K562 (cell line): Measurements from ENCODE around the gene TMEM19. TPM values are rescaled to one million over a fixed set of nuclear protein-coding genes. Genes with fewer than 3 reads are reported as not detected.

Experiments used
- ATAC-seq: fragments of 200-7000 bp; cut with Tn5 transposase; 3 replicates; pipeline ENCODE4 v1.9.1; 2020; ENCODE audit warnings: moderate library complexity
- BruUV-seq: library from RNA; stranded (reverse); fragments of 400-500 nt; replicated peaks from 2 replicates; lab custom pipeline; 2021; lab: Mats Ljungman, UMichigan
- CTCF ChIA-PET: fragments of 300-600 bp; formaldehyde crosslinking; extraction: SDS; loops from one replicate; lab custom pipeline; 2021; ENCODE audit warnings: low intra/inter-chr PET ratio; lab: Yijun Ruan, JAX
- POLR2A ChIA-PET: fragments of 300-600, 350-650 bp; sonication (Branson Sonifier 250); formaldehyde crosslinking; extraction: SDS; loops from one replicate; lab custom pipeline; 2021; ENCODE audit warnings: antibody characterized with exemption, inconsistent platforms; lab: Yijun Ruan, JAX
- DNase-seq, 4 experiments: peaks; one replicate each; pipeline versions ENCODE4 v3.0.0 to v3.0.0-alpha.2; 2011 to 2018; ENCODE audit warnings: low spot score in 3 of 4, mixed read lengths in 3 of 4; ENCODE audit errors: extremely low read depth in 1 of 4
- FAIRE-seq: peaks from 2 replicates; lab custom pipeline; 2011; peaks lifted over from hg19 to GRCh38; lab: Jason Lieb, UNC
- H2AFZ ChIP-seq: 2 replicates; pipeline ENCODE4 v1.6.0; 2011; ENCODE audit warnings: low read depth, low read length, control low read depth, inconsistent platforms
- H3K27ac ChIP-seq: fragments of 200-600 bp; 3 replicates; pipeline ENCODE4 v1.8.0; 2011; ENCODE audit warnings: low read depth, mild to moderate bottlenecking, control low read depth, inconsistent platforms, low read length, moderate library complexity, mixed read lengths; ENCODE audit errors: extremely low read depth
- H3K27me3 ChIP-seq, 2 experiments: fragments of 300-600 bp in 1 of 2; 2 replicates in 1 of 2; 3 replicates in 1 of 2; pipeline versions ENCODE4 v1.6.0 to v1.8.0; 2011; ENCODE audit warnings: inconsistent platforms in 2 of 2, low read length in 2 of 2, mild to moderate bottlenecking in 1 of 2, mixed read lengths in 1 of 2, moderate library complexity in 1 of 2; ENCODE audit not compliant: control insufficient read depth in 2 of 2, insufficient read depth in 2 of 2
- H3K36me3 ChIP-seq: fragments of 300-600 bp; 3 replicates; pipeline ENCODE4 v1.8.0; 2011; ENCODE audit warnings: mild to moderate bottlenecking, low read length, inconsistent platforms; ENCODE audit not compliant: control insufficient read depth, insufficient read depth
- H3K4me1 ChIP-seq, 2 experiments: fragments of 200-600 bp in 1 of 2; replicated peaks in 1 of 2; 2 replicates in 1 of 2; 3 replicates in 1 of 2; pipeline versions ENCODE4 v1.5.1 to v1.8.0; 2011; ENCODE audit warnings: inconsistent platforms in 2 of 2, low read length in 2 of 2, mild to moderate bottlenecking in 1 of 2, mixed read lengths in 1 of 2, moderate library complexity in 1 of 2; ENCODE audit not compliant: control insufficient read depth in 2 of 2, insufficient read depth in 2 of 2
- H3K4me2 ChIP-seq: 2 replicates; pipeline ENCODE4 v1.6.1; 2011; ENCODE audit warnings: low read length, control low read depth, inconsistent platforms, mixed read lengths; ENCODE audit not compliant: insufficient read depth
- H3K4me3 ChIP-seq: fragments of 200-600 bp; sonication (generic), shearing (Covaris generic); 2 replicates; pipeline ENCODE4 v1.5.1; 2016; ENCODE audit warnings: control low read depth, inconsistent platforms
- H3K79me2 ChIP-seq: fragments of 200-600 bp; 3 replicates; pipeline ENCODE4 v1.8.0; 2011; ENCODE audit warnings: low read length, inconsistent platforms; ENCODE audit not compliant: control insufficient read depth, insufficient read depth
- H3K9ac ChIP-seq, 2 experiments: 2 replicates each; pipeline versions ENCODE4 v1.6.0 to v1.6.1; 2011; ENCODE audit warnings: low read depth in 2 of 2, low read length in 2 of 2, control low read depth in 1 of 2, inconsistent platforms in 1 of 2, mild to moderate bottlenecking in 1 of 2, mixed read lengths in 1 of 2; ENCODE audit not compliant: insufficient read depth in 1 of 2
- H3K9me1 ChIP-seq: one replicate; pipeline ENCODE4 v1.6.0; 2011; ENCODE audit warnings: inconsistent platforms, mild to moderate bottlenecking, low read length, moderate library complexity; ENCODE audit not compliant: control insufficient read depth, insufficient read depth
- H3K9me3 ChIP-seq: replicated peaks from 2 replicates; pipeline ENCODE4 v1.5.1; 2011; ENCODE audit warnings: low read depth, low read length, inconsistent platforms; ENCODE audit not compliant: control insufficient read depth, insufficient read depth
- H4K20me1 ChIP-seq: replicated peaks from 2 replicates; pipeline ENCODE4 v1.6.1; 2011; ENCODE audit warnings: low read length, inconsistent platforms, mixed read lengths; ENCODE audit not compliant: control insufficient read depth, insufficient read depth
- ZNF830 ChIP-seq: fragments of 250-450 bp; sonication (Bioruptor Pico); IDR thresholded peaks from 2 replicates; pipeline ENCODE4 v1.5.0; 2021; ENCODE audit warnings: mild to moderate bottlenecking
- WGBS: fragments of 100-300 bp; shearing (Covaris generic); methylation state at CpG from one replicate; pipeline ENCODE4 v1.1.6; 2016; ENCODE audit warnings: low coverage, mixed read lengths; ENCODE audit not compliant: insufficient coverage; ENCODE audit errors: missing lambda C conversion rate; 5-methylcytosine and 5-hydroxymethylcytosine counted together
- in situ Hi-C: fragments of 300-500 bp; cut with MboI; formaldehyde crosslinking; loops from 4 replicates; pipeline ENCODE4 v1.15.0; 2018; ENCODE audit warnings: inconsistent platforms, mixed read lengths
- intact Hi-C: fragments of 100-400 bp; cut with micrococcal nuclease; formaldehyde crosslinking; loops from 2 replicates; pipeline ENCODE4 v1.14.2; 2022
- polyA plus RNA-seq, 8 experiments: library from polyadenylated mRNA; depleted of rRNA in 4 of 8; stranded (reverse) in 5 of 8; unstranded in 3 of 8; fragments of >200 nt; fragmentation: Nextera tagmentation in 2 of 8; fragmentation: Illumina TruSeq in 1 of 8; extraction: Ambion mirVana in 2 of 8; extraction: Trizol in 1 of 8; gene quantifications; 2 replicates each; pipeline versions ENCODE4 v1.2.1 to v1.2.3, GENCODE V29; 2011 to 2014; ENCODE audit warnings: inconsistent platforms in 1 of 8, missing spikeins in 1 of 8
- total RNA-seq, 7 experiments: library from RNA; depleted of rRNA in 6 of 7; stranded (reverse); fragments of >200 nt in 6 of 7; fragmentation: Illumina TruSeq in 2 of 7; extraction: Trizol in 2 of 7; gene quantifications; 2 replicates each; pipeline versions ENCODE4 v1.2.1 to v1.2.3, GENCODE V29; 2011 to 2021; ENCODE audit warnings: low replicate concordance in 1 of 7
- TF ChIP-seq, protein P1 (sequence below): sonication (generic); formaldehyde crosslinking; IDR thresholded peaks from 2 replicates; pipeline ENCODE4 v1.8.0; 2022; ENCODE audit warnings: mild to moderate bottlenecking, missing genetic modification reagents, borderline replicate concordance

TMEM19 gene
- total and polyA plus RNA-seq, 9 of the 15 experiments (the other 6 are each of a cell fraction or from before 2014, with no cell fraction given): 8.2 to 24.2 (median 17.2) TPM

DNA sequence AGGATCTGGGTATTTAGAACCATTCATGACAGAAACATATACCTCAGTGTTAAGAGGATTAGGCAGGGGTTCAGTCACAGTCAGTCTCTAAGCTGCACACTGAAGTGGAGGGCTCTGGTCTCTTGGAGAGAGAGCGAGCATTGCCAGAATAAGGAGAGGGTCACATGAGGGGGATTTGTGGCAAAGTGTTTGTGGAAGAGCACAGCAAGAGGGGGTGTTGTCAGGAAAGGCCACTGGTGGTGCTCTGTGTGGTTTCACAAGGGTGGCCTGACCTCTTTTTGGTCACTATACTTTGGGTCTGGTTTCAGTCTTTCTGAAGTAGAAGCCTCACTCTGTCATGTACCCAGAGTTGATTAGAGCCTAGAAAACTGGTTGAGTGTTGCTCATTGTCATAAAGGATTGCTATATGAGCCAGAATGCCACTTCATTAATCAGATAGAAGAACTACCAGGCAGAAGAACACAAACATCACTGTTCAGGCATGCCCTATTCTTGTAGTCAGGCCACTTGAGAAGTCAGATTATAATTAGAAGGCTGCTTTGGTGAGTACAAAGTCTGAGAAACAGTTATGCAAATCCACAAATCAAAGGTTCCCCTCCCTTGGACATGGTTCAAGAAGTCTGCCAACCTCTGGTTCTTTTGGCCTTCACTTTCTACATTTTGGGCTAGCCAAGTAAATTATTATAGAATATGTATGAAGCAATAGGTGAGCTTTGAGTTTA lies 8.4 kb downstream of the TMEM19 start:
- POLR2A ChIA-PET: interaction anchor here (2.0 to 2.7 kb wide), 2 partner anchors 8 to 13 kb away, joined by 6 to 10 read pairs; partner anchors contain the start of gene TMEM19
- H3K9me3 ChIP-seq: no peaks in the 10 kb centered on the region
- TF ChIP-seq, protein P1, sequence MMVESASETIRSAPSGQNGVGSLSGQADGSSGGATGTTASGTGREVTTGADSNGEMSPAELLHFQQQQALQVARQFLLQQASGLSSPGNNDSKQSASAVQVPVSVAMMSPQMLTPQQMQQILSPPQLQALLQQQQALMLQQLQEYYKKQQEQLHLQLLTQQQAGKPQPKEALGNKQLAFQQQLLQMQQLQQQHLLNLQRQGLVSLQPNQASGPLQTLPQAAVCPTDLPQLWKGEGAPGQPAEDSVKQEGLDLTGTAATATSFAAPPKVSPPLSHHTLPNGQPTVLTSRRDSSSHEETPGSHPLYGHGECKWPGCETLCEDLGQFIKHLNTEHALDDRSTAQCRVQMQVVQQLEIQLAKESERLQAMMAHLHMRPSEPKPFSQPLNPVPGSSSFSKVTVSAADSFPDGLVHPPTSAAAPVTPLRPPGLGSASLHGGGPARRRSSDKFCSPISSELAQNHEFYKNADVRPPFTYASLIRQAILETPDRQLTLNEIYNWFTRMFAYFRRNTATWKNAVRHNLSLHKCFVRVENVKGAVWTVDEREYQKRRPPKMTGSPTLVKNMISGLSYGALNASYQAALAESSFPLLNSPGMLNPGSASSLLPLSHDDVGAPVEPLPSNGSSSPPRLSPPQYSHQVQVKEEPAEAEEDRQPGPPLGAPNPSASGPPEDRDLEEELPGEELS: no peak
- TF ChIP-seq ZNF830: no peak
- TF ChIP-seq, all 486 proteins: peak for 0
- intact Hi-C loops: no loop called here
- BruUV-seq: no TSS peak
- H3K9ac ChIP-seq: no peak overlapping the region
- ATAC-seq (peak; percentile 49), DNase-seq (no peak), FAIRE-seq (no peak)
- H3K4me3 ChIP-seq: no peak overlapping the region
- CTCF ChIA-PET: no interaction called here
- peaks cover 18% of the 10 kb centered on the region; the same call in 2 of the 3 replicates for H3K36me3 ChIP-seq
- no peaks in the 10 kb centered on the region for H3K79me2 ChIP-seq
- H4K20me1 ChIP-seq: no peaks in the 10 kb centered on the region
- no peak overlapping the region for H2AFZ ChIP-seq
- in situ Hi-C loops: no loop called here
- H3K27ac ChIP-seq: no peak overlapping the region
- peaks cover 0 to 1% of the 10 kb centered on the region in 2 experiments; a peak in 1 of 5 replicates for H3K4me1 ChIP-seq
- H3K27me3 ChIP-seq: no peaks in the 10 kb centered on the region
- H3K9me1 ChIP-seq: no peaks in the 10 kb centered on the region
- H3K4me2 ChIP-seq: no peak overlapping the region
- WGBS: 67% methylated on average over 1 of the region's 1 CpG
